Measurements from ENCODE around the gene CHD8. TPM values are rescaled to one million over a fixed set of nuclear protein-coding genes. Genes with fewer than 3 reads are reported as not detected.
A peak's percentile ranks its signal among the peaks of the same experiment; 100 is the strongest.

CHD8 gene
- total and polyA plus RNA-seq, 2 of the 13 experiments (the other 11 are each of a cell fraction or from before 2014, with no cell fraction given), result 35.1 to 79.6 TPM

DNA sequence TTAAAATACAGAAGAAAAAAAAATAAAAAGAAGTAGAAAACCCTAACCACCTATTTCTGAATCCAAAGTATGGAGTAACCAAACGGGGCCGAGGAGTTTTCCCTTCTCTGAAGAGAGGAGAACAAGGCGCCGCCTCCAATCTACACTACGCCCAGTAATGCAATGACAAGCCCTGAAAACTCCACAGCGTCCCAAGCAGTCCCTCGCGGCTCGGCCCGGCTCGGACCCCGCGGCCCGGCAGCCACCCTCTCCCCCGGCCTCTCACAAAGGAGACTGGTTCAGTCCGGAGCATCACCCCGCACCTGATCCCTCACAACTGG, 371 bp downstream of the CHD8 start:
- FAIRE-seq, result no peak
- H2AFZ ChIP-seq (ENCODE audit: low read length), result no peak overlapping the region
- TF ChIP-seq EEA1 (CRISPR knock-in tag; IDR thresholded peaks at IDR 0.05; ENCODE audit: borderline replicate concordance) (0 out of 2 replicates have a peak, but pooled peaks have one; percentile 62), ZNF572 (CRISPR knock-in tag; IDR thresholded peaks at IDR 0.05) (0 out of 2 replicates have a peak, but pooled peaks have one; percentile 42), MTF1 (CRISPR knock-in tag; IDR thresholded peaks at IDR 0.05) (no peak), YEATS4 (CRISPR knock-in tag; IDR thresholded peaks at IDR 0.05; ENCODE audit: borderline replicate concordance) (no peak)
- TF ChIP-seq, protein P1, sequence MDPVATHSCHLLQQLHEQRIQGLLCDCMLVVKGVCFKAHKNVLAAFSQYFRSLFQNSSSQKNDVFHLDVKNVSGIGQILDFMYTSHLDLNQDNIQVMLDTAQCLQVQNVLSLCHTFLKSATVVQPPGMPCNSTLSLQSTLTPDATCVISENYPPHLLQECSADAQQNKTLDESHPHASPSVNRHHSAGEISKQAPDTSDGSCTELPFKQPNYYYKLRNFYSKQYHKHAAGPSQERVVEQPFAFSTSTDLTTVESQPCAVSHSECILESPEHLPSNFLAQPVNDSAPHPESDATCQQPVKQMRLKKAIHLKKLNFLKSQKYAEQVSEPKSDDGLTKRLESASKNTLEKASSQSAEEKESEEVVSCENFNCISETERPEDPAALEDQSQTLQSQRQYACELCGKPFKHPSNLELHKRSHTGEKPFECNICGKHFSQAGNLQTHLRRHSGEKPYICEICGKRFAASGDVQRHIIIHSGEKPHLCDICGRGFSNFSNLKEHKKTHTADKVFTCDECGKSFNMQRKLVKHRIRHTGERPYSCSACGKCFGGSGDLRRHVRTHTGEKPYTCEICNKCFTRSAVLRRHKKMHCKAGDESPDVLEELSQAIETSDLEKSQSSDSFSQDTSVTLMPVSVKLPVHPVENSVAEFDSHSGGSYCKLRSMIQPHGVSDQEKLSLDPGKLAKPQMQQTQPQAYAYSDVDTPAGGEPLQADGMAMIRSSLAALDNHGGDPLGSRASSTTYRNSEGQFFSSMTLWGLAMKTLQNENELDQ (CRISPR knock-in tag; IDR thresholded peaks at IDR 0.05; ENCODE audit: borderline replicate concordance), result no peak
- TF ChIP-seq, protein P2, sequence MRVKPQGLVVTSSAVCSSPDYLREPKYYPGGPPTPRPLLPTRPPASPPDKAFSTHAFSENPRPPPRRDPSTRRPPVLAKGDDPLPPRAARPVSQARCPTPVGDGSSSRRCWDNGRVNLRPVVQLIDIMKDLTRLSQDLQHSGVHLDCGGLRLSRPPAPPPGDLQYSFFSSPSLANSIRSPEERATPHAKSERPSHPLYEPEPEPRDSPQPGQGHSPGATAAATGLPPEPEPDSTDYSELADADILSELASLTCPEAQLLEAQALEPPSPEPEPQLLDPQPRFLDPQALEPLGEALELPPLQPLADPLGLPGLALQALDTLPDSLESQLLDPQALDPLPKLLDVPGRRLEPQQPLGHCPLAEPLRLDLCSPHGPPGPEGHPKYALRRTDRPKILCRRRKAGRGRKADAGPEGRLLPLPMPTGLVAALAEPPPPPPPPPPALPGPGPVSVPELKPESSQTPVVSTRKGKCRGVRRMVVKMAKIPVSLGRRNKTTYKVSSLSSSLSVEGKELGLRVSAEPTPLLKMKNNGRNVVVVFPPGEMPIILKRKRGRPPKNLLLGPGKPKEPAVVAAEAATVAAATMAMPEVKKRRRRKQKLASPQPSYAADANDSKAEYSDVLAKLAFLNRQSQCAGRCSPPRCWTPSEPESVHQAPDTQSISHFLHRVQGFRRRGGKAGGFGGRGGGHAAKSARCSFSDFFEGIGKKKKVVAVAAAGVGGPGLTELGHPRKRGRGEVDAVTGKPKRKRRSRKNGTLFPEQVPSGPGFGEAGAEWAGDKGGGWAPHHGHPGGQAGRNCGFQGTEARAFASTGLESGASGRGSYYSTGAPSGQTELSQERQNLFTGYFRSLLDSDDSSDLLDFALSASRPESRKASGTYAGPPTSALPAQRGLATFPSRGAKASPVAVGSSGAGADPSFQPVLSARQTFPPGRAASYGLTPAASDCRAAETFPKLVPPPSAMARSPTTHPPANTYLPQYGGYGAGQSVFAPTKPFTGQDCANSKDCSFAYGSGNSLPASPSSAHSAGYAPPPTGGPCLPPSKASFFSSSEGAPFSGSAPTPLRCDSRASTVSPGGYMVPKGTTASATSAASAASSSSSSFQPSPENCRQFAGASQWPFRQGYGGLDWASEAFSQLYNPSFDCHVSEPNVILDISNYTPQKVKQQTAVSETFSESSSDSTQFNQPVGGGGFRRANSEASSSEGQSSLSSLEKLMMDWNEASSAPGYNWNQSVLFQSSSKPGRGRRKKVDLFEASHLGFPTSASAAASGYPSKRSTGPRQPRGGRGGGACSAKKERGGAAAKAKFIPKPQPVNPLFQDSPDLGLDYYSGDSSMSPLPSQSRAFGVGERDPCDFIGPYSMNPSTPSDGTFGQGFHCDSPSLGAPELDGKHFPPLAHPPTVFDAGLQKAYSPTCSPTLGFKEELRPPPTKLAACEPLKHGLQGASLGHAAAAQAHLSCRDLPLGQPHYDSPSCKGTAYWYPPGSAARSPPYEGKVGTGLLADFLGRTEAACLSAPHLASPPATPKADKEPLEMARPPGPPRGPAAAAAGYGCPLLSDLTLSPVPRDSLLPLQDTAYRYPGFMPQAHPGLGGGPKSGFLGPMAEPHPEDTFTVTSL (CRISPR knock-in tag; IDR thresholded peaks at IDR 0.05; ENCODE audit: borderline replicate concordance), result 0 out of 2 replicates have a peak, but pooled peaks have one; percentile 16
- TF ChIP-seq, protein P3, sequence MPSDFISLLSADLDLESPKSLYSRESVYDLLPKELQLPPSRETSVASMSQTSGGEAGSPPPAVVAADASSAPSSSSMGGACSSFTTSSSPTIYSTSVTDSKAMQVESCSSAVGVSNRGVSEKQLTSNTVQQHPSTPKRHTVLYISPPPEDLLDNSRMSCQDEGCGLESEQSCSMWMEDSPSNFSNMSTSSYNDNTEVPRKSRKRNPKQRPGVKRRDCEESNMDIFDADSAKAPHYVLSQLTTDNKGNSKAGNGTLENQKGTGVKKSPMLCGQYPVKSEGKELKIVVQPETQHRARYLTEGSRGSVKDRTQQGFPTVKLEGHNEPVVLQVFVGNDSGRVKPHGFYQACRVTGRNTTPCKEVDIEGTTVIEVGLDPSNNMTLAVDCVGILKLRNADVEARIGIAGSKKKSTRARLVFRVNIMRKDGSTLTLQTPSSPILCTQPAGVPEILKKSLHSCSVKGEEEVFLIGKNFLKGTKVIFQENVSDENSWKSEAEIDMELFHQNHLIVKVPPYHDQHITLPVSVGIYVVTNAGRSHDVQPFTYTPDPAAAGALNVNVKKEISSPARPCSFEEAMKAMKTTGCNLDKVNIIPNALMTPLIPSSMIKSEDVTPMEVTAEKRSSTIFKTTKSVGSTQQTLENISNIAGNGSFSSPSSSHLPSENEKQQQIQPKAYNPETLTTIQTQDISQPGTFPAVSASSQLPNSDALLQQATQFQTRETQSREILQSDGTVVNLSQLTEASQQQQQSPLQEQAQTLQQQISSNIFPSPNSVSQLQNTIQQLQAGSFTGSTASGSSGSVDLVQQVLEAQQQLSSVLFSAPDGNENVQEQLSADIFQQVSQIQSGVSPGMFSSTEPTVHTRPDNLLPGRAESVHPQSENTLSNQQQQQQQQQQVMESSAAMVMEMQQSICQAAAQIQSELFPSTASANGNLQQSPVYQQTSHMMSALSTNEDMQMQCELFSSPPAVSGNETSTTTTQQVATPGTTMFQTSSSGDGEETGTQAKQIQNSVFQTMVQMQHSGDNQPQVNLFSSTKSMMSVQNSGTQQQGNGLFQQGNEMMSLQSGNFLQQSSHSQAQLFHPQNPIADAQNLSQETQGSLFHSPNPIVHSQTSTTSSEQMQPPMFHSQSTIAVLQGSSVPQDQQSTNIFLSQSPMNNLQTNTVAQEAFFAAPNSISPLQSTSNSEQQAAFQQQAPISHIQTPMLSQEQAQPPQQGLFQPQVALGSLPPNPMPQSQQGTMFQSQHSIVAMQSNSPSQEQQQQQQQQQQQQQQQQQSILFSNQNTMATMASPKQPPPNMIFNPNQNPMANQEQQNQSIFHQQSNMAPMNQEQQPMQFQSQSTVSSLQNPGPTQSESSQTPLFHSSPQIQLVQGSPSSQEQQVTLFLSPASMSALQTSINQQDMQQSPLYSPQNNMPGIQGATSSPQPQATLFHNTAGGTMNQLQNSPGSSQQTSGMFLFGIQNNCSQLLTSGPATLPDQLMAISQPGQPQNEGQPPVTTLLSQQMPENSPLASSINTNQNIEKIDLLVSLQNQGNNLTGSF (CRISPR knock-in tag; IDR thresholded peaks at IDR 0.05), result no peak
- TF ChIP-seq, protein P4, sequence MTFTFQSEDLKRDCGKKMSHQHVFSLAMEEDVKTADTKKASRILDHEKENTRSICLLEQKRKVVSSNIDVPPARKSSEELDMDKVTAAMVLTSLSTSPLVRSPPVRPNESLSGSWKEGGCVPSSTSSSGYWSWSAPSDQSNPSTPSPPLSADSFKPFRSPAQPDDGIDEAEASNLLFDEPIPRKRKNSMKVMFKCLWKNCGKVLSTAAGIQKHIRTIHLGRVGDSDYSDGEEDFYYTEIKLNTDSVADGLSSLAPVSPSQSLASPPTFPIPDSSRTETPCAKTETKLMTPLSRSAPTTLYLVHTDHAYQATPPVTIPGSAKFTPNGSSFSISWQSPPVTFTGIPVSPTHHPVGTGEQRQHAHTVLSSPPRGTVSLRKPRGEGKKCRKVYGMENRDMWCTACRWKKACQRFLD (CRISPR knock-in tag; IDR thresholded peaks at IDR 0.05; ENCODE audit: borderline replicate concordance), result peak; percentile 44; the same call in 1 of the 2 replicates

More for the DNA sequence above, 371 bp downstream of the CHD8 start:
- ChIA-PET POLR2A (interaction anchor here (0.6 to 4.7 kb wide), 25 partner anchors 9 to 1551 kb away, joined by 3 to 211 read pairs (median 5); partner anchors contain the start of genes APEX1, METTL3, RAB2B and SALL2), CTCF (ENCODE audit: low intra/inter-chr PET ratio, low total read pairs) (interaction anchor here (0.6 to 1.9 kb wide), 5 partner anchors 18 to 102 kb away, joined by 3 to 19 read pairs (median 3); partner anchors contain the start of genes RAB2B and TOX4)
- H3K27ac ChIP-seq (ENCODE audit: extremely low read length, insufficient read depth, low read length), result peak overlapping the region; percentile 96
- DNase-seq (ENCODE audit: low spot score) (no peak), ATAC-seq (peak; percentile 60)
- peak overlapping the region; percentile 90 to 95 (median 93) for H3K4me3 ChIP-seq (replicated peaks in 1 of 3; ENCODE audit: insufficient read depth in 1 of 3, low read depth in 2 of 3, low read length in 3 of 3)
- H3K27me3 ChIP-seq (ENCODE audit: control insufficient read depth in 1 of 2, insufficient read depth in 2 of 2, low read length in 2 of 2), result no peaks in the 10 kb centered on the region; a peak in 1 of 5 replicates
- intact Hi-C loops (cut with micrococcal nuclease; ENCODE audit: unreplicated experiment) (loop anchor here (5.0 kb wide), 1 partner anchor 42 kb away; no protein-coding TSS in a partner anchor), in situ Hi-C loops (cut with HindIII; ENCODE audit: extremely low pct_ligation_motif_present, low pct_unique_long_range_greater_than_20kb) (no loop called here)
- under 1% methylated on average over 17 of the region's 17 CpGs for WGBS (ENCODE audit: low lambda C conversion rate)
- peak overlapping the region; percentile 93 for H3K4me2 ChIP-seq (ENCODE audit: low read depth, low read length)
- peaks cover 10% of the 10 kb centered on the region for H4K20me1 ChIP-seq (ENCODE audit: insufficient read depth, low read length)
- peak overlapping the region; percentile 87 for H3K9ac ChIP-seq (ENCODE audit: insufficient read depth, low read depth, low read length)
- peaks cover 39% of the 10 kb centered on the region for H3K4me1 ChIP-seq (ENCODE audit: insufficient read depth, low read length)
- no peaks in the 10 kb centered on the region for H3K9me3 ChIP-seq (ENCODE audit: low read length)
- H3K36me3 ChIP-seq (replicated peaks in 1 of 2; ENCODE audit: control insufficient read depth in 1 of 2, insufficient read depth in 2 of 2, low read length in 2 of 2), result peaks cover 3% of the 10 kb centered on the region in 2 experiments; a peak in 2 of 5 replicates
- H3K79me2 ChIP-seq (ENCODE audit: insufficient read depth, low read length), result peaks cover 49% of the 10 kb centered on the region
- no TSS peak for BruUV-seq (replicated peaks)
